Uterus (tissue), 4 donors: ENCODE measurements around the gene ICE1. TPM values are rescaled to one million over a fixed set of nuclear protein-coding genes. Genes with fewer than 3 reads are reported as not detected.

Experiments used
- DNase-seq, 2 donors: peaks; one replicate each; pipeline ENCODE4 v3.0.0-alpha.2; 2019 to 2020
- H3K27ac ChIP-seq, 2 donors: fragments of 200-600 bp; sonication (generic); 1 replicate in 1 of 2; 2 replicates in 1 of 2; pipeline ENCODE4 v1.5.1; 2016 to 2018
- H3K27me3 ChIP-seq, 2 donors: fragments of 200-600 bp; sonication (generic); one replicate each; pipeline ENCODE4 v1.5.1; 2018 to 2019; ENCODE audit warnings: control low read depth in 1 of 2
- H3K36me3 ChIP-seq, 2 donors: fragments of 200-600 bp; sonication (generic); one replicate each; pipeline ENCODE4 v1.5.1; 2019; ENCODE audit warnings: control low read depth in 1 of 2
- H3K4me1 ChIP-seq, 2 donors: fragments of 200-600 bp; sonication (generic); one replicate each; pipeline ENCODE4 v1.5.1; 2018 to 2019; ENCODE audit warnings: control low read depth in 1 of 2
- H3K4me3 ChIP-seq, 2 donors: fragments of 200-600 bp; sonication (generic); 1 replicate in 1 of 2; 2 replicates in 1 of 2; pipeline ENCODE4 v1.5.1; 2018 to 2019; ENCODE audit warnings: mild to moderate bottlenecking in 1 of 2
- H3K9me3 ChIP-seq, 2 donors: fragments of 200-600 bp; sonication (generic); one replicate each; pipeline ENCODE4 v1.5.1; 2019; ENCODE audit warnings: control low read depth in 1 of 2
- CTCF ChIP-seq, 4 experiments: fragments of 200-600 bp in 2 of 4; fragments of 450-650 bp in 2 of 4; sonication (generic) in 2 of 4; IDR thresholded peaks; one replicate each; pipeline ENCODE4 v1.5.1; 2016 to 2019; ENCODE audit warnings: antibody characterized with exemption in 4 of 4, mild to moderate bottlenecking in 2 of 4, moderate library complexity in 1 of 4
- POLR2A ChIP-seq, 2 donors: fragments of 450-650 bp; IDR thresholded peaks; one replicate each; pipeline ENCODE4 v1.6.1; 2016; ENCODE audit warnings: antibody characterized with exemption in 2 of 2, mild to moderate bottlenecking in 1 of 2, moderate library complexity in 1 of 2
- intact Hi-C: fragments of 100-400 bp; cut with DNase I; formaldehyde crosslinking; loops from one replicate; pipeline ENCODE4 v1.15.1; 2023; ENCODE audit warnings: low total_unique reads
- total RNA-seq, 4 donors: library from RNA; depleted of rRNA in 3 of 4; stranded (reverse); fragments of >200 nt in 3 of 4; gene quantifications; one replicate each; pipeline versions ENCODE4 v1.1.0 to v1.2.4, GENCODE V29; 2014 to 2023
- donor health status: DM: yes; HTN: yes; CAD: no.

The ICE1 gene
- total RNA-seq, 4 donors from 2014 or later: 23.2 to 218 (median 55.1) TPM

GRCh38 chr5:5432020-5432707 is 9.7 kb downstream of the ICE1 start:
- DNase-seq: no peak
- Histone ChIP-seq H3K27me3 (no peaks in the 10 kb centered on the region), H3K9me3 (no peaks in the 10 kb centered on the region), H3K4me1 (peaks cover 0 to 13% of the 10 kb centered on the region in 2 donors), H3K27ac (no peak overlapping the region), H3K36me3 (no peaks in the 10 kb centered on the region), H3K4me3 (no peak overlapping the region)
- no peak for TF ChIP-seq CTCF (IDR thresholded peaks at IDR 0.05)
- no peak for TF ChIP-seq POLR2A (IDR thresholded peaks at IDR 0.05)
- intact Hi-C loops: no loop called here

DNA sequence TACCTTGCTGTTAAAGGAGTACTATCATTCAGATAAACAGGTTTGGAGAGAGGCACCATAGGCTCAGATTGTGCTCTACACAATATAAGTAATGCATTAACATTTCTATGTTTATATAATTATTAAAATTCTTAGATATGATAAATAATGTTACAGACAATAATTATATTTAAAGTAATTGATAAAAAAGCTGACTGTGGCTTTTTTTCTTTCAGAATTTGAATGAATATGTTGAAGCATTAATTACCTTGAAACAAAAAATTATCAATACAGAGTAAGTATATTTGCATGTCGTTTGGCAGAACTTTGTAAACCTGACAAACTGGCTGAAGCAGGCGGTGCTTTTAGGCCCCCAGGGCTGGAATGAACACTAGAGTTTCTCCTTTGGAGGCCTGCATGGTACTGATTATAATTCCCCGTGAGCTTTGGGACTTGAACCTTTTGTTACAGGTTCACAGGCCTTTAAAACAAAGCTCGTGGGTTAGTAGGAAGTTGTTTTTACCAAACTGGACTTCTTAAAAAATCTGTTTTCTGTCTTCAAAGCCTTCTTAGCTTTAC is 13.8 kb downstream of the ICE1 start:
- TF ChIP-seq POLR2A (IDR thresholded peaks at IDR 0.05): no peak
- TF ChIP-seq CTCF (IDR thresholded peaks at IDR 0.05): no peak
- H3K4me1 ChIP-seq: peaks cover 0 to 13% of the 10 kb centered on the region in 2 donors

GRCh38 chr5:5437227-5438172 is 15.0 kb downstream of the ICE1 start:
- no peak overlapping the region for H3K4me3 ChIP-seq
- H3K27me3 ChIP-seq: no peaks in the 10 kb centered on the region
- intact Hi-C loops: no loop called here
- no peaks in the 10 kb centered on the region for H3K36me3 ChIP-seq
- H3K27ac ChIP-seq: no peak overlapping the region
- peaks cover 0 to 13% of the 10 kb centered on the region in 2 donors for H3K4me1 ChIP-seq
- TF ChIP-seq POLR2A (IDR thresholded peaks at IDR 0.05): no peak
- TF ChIP-seq CTCF (IDR thresholded peaks at IDR 0.05): no peak
- no peaks in the 10 kb centered on the region for H3K9me3 ChIP-seq
- no peak for DNase-seq

More for the DNA sequence above, 13.8 kb downstream of the ICE1 start:
- DNase-seq: no peak
- no peak overlapping the region for H3K27ac ChIP-seq
- no peaks in the 10 kb centered on the region for H3K9me3 ChIP-seq
- H3K4me3 ChIP-seq: no peak overlapping the region
- no peaks in the 10 kb centered on the region for H3K27me3 ChIP-seq
- intact Hi-C loops: no loop called here
- H3K36me3 ChIP-seq: no peaks in the 10 kb centered on the region

DNA sequence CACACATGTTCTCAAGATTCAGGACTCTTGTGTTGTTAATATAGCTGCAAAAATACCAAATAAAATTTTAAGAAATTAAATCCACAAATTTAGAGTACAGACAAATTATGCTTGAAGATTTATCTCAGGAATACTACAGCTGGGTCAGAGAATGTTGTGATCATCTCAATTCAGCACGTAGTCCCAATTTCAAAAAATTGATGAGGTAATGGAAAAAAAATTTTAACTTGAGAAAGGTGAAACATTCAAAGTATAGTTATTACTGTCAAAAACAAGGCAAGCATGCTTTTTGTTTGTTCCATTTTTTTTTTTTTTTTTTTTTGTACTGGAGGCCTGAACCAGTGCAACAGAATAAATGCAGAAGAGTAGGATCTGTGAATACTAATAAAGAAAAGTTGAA is 29.4 kb downstream of the ICE1 start:
- intact Hi-C loops: no loop called here
- H3K27me3 ChIP-seq: no peaks in the 10 kb centered on the region
- no peaks in the 10 kb centered on the region for H3K9me3 ChIP-seq
- no peak overlapping the region for H3K4me3 ChIP-seq
- TF ChIP-seq CTCF (IDR thresholded peaks at IDR 0.05) (no peak), POLR2A (IDR thresholded peaks at IDR 0.05) (no peak)
- H3K36me3 ChIP-seq: no peaks in the 10 kb centered on the region
- H3K27ac ChIP-seq: no peak overlapping the region
- no peak for DNase-seq
- H3K4me1 ChIP-seq: no peaks in the 10 kb centered on the region

GRCh38 chr5:5453131-5453530 is 30.7 kb downstream of the ICE1 start:
- DNase-seq: no peak
- TF ChIP-seq CTCF (IDR thresholded peaks at IDR 0.05) (no peak), POLR2A (IDR thresholded peaks at IDR 0.05) (no peak)
- no peaks in the 10 kb centered on the region for H3K4me1 ChIP-seq
- intact Hi-C loops: no loop called here
- H3K27me3 ChIP-seq: no peaks in the 10 kb centered on the region
- H3K4me3 ChIP-seq: no peak overlapping the region
- no peaks in the 10 kb centered on the region for H3K36me3 ChIP-seq
- no peak overlapping the region for H3K27ac ChIP-seq
- no peaks in the 10 kb centered on the region for H3K9me3 ChIP-seq
